ENCODE results near the gene KNCN.
A peak's percentile ranks its signal among the peaks of the same experiment; 100 is the strongest.

KNCN gene

GRCh38 chr1:46551597-46552095 lies at the start of gene KNCN:
Gene KNCN, minus strand, starts transcription at chr1:46551647. Its CDS starts 432 bp downstream, at chr1:46551215.
- no peak for DNase-seq

GRCh38 chr1:46599059-46599970 lies 47.9 kb upstream of the KNCN start:
- DNase-seq: no peak

GRCh38 chr1:46596846-46597245 lies 45.4 kb upstream of the KNCN start:
- DNase-seq: no peak

GRCh38 chr1:46596036-46596435 lies 44.6 kb upstream of the KNCN start:
- no peak for DNase-seq

- DNase-seq: peak in 13 of 58 donors; percentile 10 to 62 (median 18)
Observed at GRCh38 chr1:46595127-46595526, 43.7 kb upstream of the KNCN start.

- peak in 1 of 58 donors; percentile 30 for DNase-seq
Observed at GRCh38 chr1:46594063-46594462, 42.6 kb upstream of the KNCN start.

GRCh38 chr1:46592823-46593222 lies 41.4 kb upstream of the KNCN start:
- no peak for DNase-seq

GRCh38 chr1:46589529-46589928 lies 38.1 kb upstream of the KNCN start:
- no peak for DNase-seq

- DNase-seq: peak in 19 of 58 donors; percentile 12 to 52 (median 29)
Observed at GRCh38 chr1:46587069-46587468, 35.6 kb upstream of the KNCN start.

- peak in 2 of 58 donors; percentile 11 to 30 for DNase-seq
Observed at GRCh38 chr1:46585312-46585938, 34.0 kb upstream of the KNCN start.

GRCh38 chr1:46583494-46583893 lies 32.0 kb upstream of the KNCN start:
- no peak for DNase-seq

- peak in 1 of 58 donors; percentile 15 for DNase-seq
Observed at GRCh38 chr1:46582972-46583371, 31.5 kb upstream of the KNCN start.

GRCh38 chr1:46581681-46582455 lies 30.4 kb upstream of the KNCN start:
- no peak for DNase-seq

GRCh38 chr1:46580140-46580903 lies 28.9 kb upstream of the KNCN start:
- DNase-seq: no peak

- DNase-seq: no peak
Observed at GRCh38 chr1:46577671-46578070, 26.2 kb upstream of the KNCN start.

- DNase-seq: peak in 4 of 58 donors; percentile 18 to 48 (median 31)
Observed at GRCh38 chr1:46576596-46576995, 25.1 kb upstream of the KNCN start.

- DNase-seq: no peak
Observed at GRCh38 chr1:46575778-46576177, 24.3 kb upstream of the KNCN start.

GRCh38 chr1:46575300-46575699 lies 23.9 kb upstream of the KNCN start:
- DNase-seq: no peak

- peak in 10 of 58 donors; percentile 11 to 39 (median 17) for DNase-seq
Observed at GRCh38 chr1:46571691-46572225, 20.3 kb upstream of the KNCN start.
